ENCODE data around the gene FOXE3.

Gene FOXE3

GRCh38 chr1:47433477-47434050 lies 17.5 kb downstream of the FOXE3 start:
- H3K27ac ChIP-seq = no peak overlapping the region
- no peak for DNase-seq (ENCODE audit: low read depth, low spot score)

GRCh38 chr1:47434051-47434842 lies 18.2 kb downstream of the FOXE3 start:
- H3K27ac ChIP-seq = no peak overlapping the region
- no peak for DNase-seq (ENCODE audit: low read depth, low spot score)

- H3K27ac ChIP-seq = no peak overlapping the region
- no peak for DNase-seq (ENCODE audit: low read depth, low spot score)
These were observed 19.6 kb downstream of the FOXE3 start for GRCh38 chr1:47435506-47436303.

GRCh38 chr1:47436304-47436978 lies 20.4 kb downstream of the FOXE3 start:
- peak overlapping the region; percentile 56 for H3K27ac ChIP-seq
- no peak for DNase-seq (ENCODE audit: low read depth, low spot score)

- DNase-seq (ENCODE audit: low read depth, low spot score) = no peak
- peak overlapping the region; percentile 56 for H3K27ac ChIP-seq
These were observed 20.9 kb downstream of the FOXE3 start for GRCh38 chr1:47436979-47437446.

GRCh38 chr1:47437447-47438164 lies 21.5 kb downstream of the FOXE3 start, which contains the start of gene FOXD2:
FOXD2 (plus strand) TSS chr1:47438044; CDS start chr1:47438136, 92 bp downstream.
- peak within 1 kb of the TSS; percentile 56 for H3K27ac ChIP-seq
- no peak for DNase-seq (ENCODE audit: low read depth, low spot score)

GRCh38 chr1:47438165-47439016 lies 22.3 kb downstream of the FOXE3 start:
- DNase-seq (ENCODE audit: low read depth, low spot score) = no peak

GRCh38 chr1:47439017-47439818 lies 23.1 kb downstream of the FOXE3 start:
- no peak for DNase-seq (ENCODE audit: low read depth, low spot score)
- H3K27ac ChIP-seq = no peak overlapping the region

More at GRCh38 chr1:47438165-47439016, 22.3 kb downstream of the FOXE3 start:
- no peak overlapping the region for H3K27ac ChIP-seq

GRCh38 chr1:47439819-47440598 lies 23.9 kb downstream of the FOXE3 start:
- no peak for DNase-seq (ENCODE audit: low read depth, low spot score)

GRCh38 chr1:47440599-47441081 lies 24.6 kb downstream of the FOXE3 start:
- no peak overlapping the region for H3K27ac ChIP-seq
- no peak for DNase-seq (ENCODE audit: low read depth, low spot score)

More at GRCh38 chr1:47439819-47440598, 23.9 kb downstream of the FOXE3 start:
- no peak overlapping the region for H3K27ac ChIP-seq

GRCh38 chr1:47441450-47442106 lies 25.5 kb downstream of the FOXE3 start:
- H3K27ac ChIP-seq = no peak overlapping the region
- DNase-seq (ENCODE audit: low read depth, low spot score) = no peak

- no peak for DNase-seq (ENCODE audit: low read depth, low spot score)
- no peak overlapping the region for H3K27ac ChIP-seq
These were observed 26.1 kb downstream of the FOXE3 start for GRCh38 chr1:47442202-47442601.

- H3K27ac ChIP-seq = no peak overlapping the region
- no peak for DNase-seq (ENCODE audit: low read depth, low spot score)
These were observed 26.9 kb downstream of the FOXE3 start for GRCh38 chr1:47442842-47443529.

GRCh38 chr1:47443530-47444296 lies 27.6 kb downstream of the FOXE3 start:
- DNase-seq (ENCODE audit: low read depth, low spot score) = no peak
- H3K27ac ChIP-seq = no peak overlapping the region

GRCh38 chr1:47444297-47444561 lies 28.1 kb downstream of the FOXE3 start:
- no peak for DNase-seq (ENCODE audit: low read depth, low spot score)
- H3K27ac ChIP-seq = no peak overlapping the region

All from epithelial cell of prostate (primary cell).